Astrocyte of the cerebellum (primary cell): Measurements from ENCODE around the gene DNAJA3.

Experiments used
- DNase-seq: peaks from one replicate; pipeline ENCODE4 v3.0.0-alpha.2; 2011; ENCODE audit warnings: low read depth
- H3K4me3 ChIP-seq: 2 replicates; pipeline ENCODE4 v1.5.1; 2011; ENCODE audit warnings: mild to moderate bottlenecking, low read depth, low read length, moderate library complexity
- CTCF ChIP-seq: IDR thresholded peaks from 2 replicates; pipeline ENCODE4 v1.5.1; 2012; ENCODE audit warnings: low read length, low read depth, moderate library complexity, mild to moderate bottlenecking; ENCODE audit errors: missing control alignments
- in situ Hi-C: cut with HindIII; loops from 2 replicates; pipeline ENCODE4 v1.10.0; 2017; ENCODE audit warnings: low sequenced_read_pairs

The DNAJA3 gene

DNA sequence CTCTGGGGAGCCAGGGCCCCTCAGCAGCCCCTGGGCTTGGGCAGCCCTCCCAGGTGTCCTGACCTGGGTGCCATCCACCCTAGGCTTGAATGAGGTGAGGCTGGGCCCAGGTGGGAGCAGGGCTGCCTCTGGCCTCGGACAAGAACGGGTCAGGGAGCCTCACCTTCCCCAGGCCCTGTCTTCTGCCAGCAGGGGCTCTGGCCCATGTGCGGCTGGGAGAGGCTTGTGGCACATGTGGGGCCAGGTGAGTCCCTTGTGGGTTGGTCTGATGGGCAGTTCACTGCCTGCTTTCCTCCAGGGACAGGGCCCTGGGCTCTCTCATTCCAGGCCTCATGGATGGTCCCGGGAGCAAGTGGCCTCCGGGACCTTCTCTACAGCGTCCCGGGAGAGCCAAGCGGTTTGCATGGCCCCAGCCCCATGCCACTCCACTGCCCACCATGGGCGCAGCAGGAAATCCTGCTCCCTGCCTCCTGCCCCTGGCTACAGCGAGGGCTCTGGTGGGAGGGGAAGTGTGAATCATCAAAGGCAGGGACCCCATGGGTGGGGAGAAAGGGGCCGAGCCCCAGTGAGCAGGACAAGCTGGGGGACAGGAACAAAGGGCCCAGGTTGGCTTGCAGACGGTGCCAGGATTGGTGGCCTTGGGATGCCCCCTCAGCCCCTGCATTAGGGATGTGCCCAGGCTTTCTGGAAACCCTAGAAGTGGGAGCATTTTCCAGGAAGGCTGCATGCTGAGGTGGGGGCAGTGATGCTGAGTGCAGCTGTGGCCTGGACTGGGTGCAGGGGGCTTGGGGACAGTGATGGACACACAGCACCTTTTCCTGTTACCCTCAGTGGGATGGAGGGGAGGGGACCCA, 41.9 kb upstream of the DNAJA3 start:
- H3K4me3 ChIP-seq, result no peak overlapping the region

DNA sequence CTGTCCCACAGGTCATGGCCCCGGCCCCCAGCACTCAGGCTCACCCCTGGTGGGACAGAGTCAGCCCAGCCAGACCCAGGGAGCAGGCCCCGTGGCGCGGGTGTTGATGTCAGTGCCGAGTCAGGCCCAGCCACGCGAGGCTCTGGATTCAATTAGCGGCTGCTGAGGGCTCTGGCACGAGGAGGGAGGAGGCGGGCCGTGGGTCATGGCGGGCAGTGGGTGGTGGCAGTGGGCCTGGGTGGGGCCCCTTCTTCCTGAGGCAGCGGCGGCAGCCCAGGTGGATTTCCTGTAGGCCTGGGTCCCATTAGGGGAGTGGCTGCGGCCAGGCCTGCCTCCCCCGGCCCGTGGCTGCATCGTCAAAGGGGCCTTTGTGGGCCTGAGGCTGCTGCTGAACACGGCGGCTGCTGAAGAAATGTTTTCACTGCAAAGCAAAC, 41.1 kb upstream of the DNAJA3 start:
- no peak overlapping the region for H3K4me3 ChIP-seq
- in situ Hi-C loops, result no loop called here
- no peak for DNase-seq
- no peak for TF ChIP-seq CTCF

More for the DNA sequence above, 41.9 kb upstream of the DNAJA3 start:
- in situ Hi-C loops, result no loop called here
- TF ChIP-seq CTCF, result no peak
- DNase-seq, result no peak

DNA sequence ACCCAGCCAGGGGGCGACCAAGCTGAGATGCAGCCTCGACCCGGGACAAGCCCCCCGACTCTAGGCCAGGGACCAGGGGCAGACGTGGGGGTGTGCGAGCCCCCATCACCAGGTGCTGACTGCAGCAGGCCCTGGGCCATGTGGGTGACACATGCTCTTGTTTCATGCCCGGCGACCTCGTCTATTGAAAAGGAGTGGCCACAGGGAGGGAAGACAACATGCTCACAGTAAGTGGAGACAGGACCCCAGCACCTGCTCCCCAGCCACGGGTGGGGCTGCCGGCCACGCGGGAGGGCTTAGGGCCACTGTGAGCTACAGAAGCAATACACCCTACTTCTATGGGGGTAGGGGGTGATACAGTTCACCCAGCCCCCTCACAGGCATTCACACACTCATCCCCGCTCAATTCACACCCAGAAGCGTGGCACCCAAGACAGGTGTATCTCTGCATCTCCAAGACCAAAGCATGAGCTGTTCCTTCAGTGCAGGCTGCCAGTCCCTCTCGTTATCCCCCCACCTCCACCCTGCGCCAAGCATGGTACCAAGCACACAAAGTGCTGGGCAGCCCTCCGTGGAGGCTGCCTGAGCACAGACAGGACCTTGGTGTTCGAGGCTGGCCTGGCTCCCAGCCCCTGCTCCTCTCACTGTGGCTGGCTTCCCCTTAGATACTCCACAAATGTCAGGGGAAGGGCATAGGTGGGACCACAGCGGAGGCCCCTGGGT, 40.4 kb upstream of the DNAJA3 start:
- in situ Hi-C loops, result no loop called here
- H3K4me3 ChIP-seq, result no peak overlapping the region
- no peak for DNase-seq
- TF ChIP-seq CTCF, result no peak

DNA sequence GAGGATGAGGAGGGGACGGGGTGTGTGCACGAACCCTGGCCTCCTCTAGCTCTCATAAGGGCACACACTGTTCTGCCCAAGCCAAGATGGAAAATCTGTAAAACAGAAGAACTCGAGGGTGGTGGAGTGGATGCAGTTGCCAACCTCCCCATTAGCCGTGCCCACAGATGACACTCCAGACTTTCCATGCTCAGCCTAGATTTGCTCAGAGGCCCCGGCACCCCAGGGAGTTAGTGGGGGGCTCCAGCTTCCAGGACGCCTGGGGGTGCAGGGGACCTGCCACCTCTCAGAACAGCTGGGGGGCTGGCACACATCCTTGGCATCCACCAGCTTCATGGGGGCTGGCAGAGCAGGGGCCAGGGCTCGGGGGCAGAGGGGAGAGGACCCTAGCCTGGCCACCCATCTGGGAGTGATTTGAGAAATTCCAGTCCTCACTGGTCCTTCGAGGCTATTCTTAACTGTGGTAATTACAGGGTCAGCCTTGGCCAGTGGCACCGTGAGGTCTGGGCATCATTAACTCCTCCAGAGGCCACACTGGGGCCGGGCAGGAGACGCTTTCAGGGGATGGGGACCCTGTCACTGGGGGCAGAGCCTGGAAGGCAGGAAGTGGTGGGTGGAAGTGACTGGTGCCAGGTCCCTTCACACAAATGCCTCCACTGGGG, 39.7 kb upstream of the DNAJA3 start:
- no peak for DNase-seq
- in situ Hi-C loops, result no loop called here
- H3K4me3 ChIP-seq, result no peak overlapping the region
- TF ChIP-seq CTCF, result no peak

DNA sequence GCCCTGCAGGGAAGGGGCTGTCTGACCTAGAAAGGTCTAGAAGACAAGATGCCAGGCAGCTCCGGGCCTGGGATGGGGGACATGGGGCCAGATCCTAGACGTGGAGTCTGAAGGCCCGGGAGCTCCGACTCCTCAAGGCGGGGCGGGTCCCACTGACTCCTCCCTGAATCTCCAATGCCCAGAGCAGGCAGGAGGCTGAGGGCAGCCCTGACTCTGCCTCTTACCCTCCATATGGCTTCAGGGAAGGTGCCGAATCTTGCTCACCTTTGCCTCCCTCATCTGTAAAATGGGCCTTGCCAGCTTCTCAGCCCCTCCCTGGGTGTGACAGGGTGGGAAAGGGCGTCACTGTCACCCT, 39.2 kb upstream of the DNAJA3 start:
- no peak for DNase-seq
- H3K4me3 ChIP-seq, result no peak overlapping the region
- in situ Hi-C loops, result no loop called here
- no peak for TF ChIP-seq CTCF

DNA sequence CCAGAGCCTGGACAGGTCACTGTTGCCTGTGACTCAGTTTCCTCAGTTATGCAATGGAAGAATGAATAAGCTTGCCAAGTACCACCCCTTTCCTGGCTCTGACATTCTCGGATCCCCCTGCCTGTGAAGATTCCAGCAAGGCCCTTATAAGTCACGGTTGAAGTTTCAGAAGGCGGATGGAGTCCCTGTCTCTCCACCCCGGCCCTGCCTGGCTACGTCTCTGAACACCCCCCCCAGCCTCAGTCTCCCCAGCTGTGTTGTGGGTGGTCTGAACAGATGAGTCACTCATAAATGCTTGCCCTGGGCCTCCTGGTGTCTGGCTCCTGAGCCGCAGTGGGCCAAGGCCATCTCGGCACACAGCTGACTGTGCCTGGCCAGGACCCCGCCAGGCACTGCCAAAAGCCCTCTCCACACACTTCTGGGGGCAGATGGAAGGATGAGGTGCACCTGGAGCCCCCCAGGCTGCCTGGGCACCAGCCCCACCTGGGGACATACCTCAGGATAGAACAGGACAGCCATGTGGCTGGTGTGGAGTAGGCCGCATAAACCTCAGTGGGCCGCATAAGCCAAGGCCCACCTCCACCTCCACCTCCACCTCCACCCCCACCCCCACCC, 38.6 kb upstream of the DNAJA3 start:
- DNase-seq, result no peak
- H3K4me3 ChIP-seq, result no peak overlapping the region
- in situ Hi-C loops, result no loop called here
- no peak for TF ChIP-seq CTCF
